PFSK-1 (cell line): ENCODE measurements around the gene RBM34.

Source experiments
- POLR2AphosphoS5 ChIP-seq: IDR thresholded peaks from 2 replicates; pipeline ENCODE4 v1.6.1; 2012; ENCODE audit warnings: low read depth, mild to moderate bottlenecking, control low read depth, low read length, moderate library complexity
- REST ChIP-seq, 2 experiments: IDR thresholded peaks; 2 replicates each; pipeline versions ENCODE4 v1.6.1 to v1.8.0; 2011 to 2012; ENCODE audit warnings: low read depth in 2 of 2, low read length in 2 of 2, control low read depth in 1 of 2, inconsistent platforms in 1 of 2, mild to moderate bottlenecking in 1 of 2, moderate library complexity in 1 of 2; ENCODE audit not compliant: insufficient read depth in 1 of 2

GRCh38 chr1:235107368-235108184 lies 53.5 kb downstream of the RBM34 start:
- TF ChIP-seq POLR2AphosphoS5 (peak; percentile 60), REST (IDR thresholded peaks at IDR 0.05; ENCODE audit: insufficient read depth in 1 of 2, low read depth in 2 of 2, low read length in 2 of 2) (no peak)
